ENCODE results near the gene KDM4B.

- TF ChIP-seq POLR2A (IDR thresholded peaks at IDR 0.05; ENCODE audit: low read depth, low read length), result no peak
- no peak for TF ChIP-seq TAF1 (IDR thresholded peaks at IDR 0.05; ENCODE audit: borderline replicate concordance, low read depth, low read length)
- TF ChIP-seq POLR2AphosphoS5 (IDR thresholded peaks at IDR 0.05; ENCODE audit: low read depth, low read length), result no peak
Observed at GRCh38 chr19:4986471-4986891, 17.6 kb downstream of the KDM4B start.

All from GM12892 (cell line).